ENCODE results near the gene RNF144B. TPM values are rescaled to one million over a fixed set of nuclear protein-coding genes. Genes with fewer than 3 reads are reported as not detected.
"Not testable (repeated sequence)": the region's sequence is repeated elsewhere in the genome, so short reads cannot be mapped to it uniquely, and the experiment has no call there.

The RNF144B gene
- total RNA-seq, 4 donors from 2014 or later, result 67.3 to 143 (median 114) TPM

- Histone ChIP-seq H3K4me1 (peaks cover 62 to 77% of the 10 kb centered on the region in 2 donors), H3K9me3 (no peaks in the 10 kb centered on the region), H3K4me3 (replicated peaks in 1 of 3) (no peak overlapping the region), H3K27ac (peak overlapping the region in 1 of 3 donors; percentile 5), H3K36me3 (no peaks in the 10 kb centered on the region), H3K27me3 (no peaks in the 10 kb centered on the region)
- no peak for TF ChIP-seq POLR2A (IDR thresholded peaks at IDR 0.05)
- TF ChIP-seq, protein P1, sequence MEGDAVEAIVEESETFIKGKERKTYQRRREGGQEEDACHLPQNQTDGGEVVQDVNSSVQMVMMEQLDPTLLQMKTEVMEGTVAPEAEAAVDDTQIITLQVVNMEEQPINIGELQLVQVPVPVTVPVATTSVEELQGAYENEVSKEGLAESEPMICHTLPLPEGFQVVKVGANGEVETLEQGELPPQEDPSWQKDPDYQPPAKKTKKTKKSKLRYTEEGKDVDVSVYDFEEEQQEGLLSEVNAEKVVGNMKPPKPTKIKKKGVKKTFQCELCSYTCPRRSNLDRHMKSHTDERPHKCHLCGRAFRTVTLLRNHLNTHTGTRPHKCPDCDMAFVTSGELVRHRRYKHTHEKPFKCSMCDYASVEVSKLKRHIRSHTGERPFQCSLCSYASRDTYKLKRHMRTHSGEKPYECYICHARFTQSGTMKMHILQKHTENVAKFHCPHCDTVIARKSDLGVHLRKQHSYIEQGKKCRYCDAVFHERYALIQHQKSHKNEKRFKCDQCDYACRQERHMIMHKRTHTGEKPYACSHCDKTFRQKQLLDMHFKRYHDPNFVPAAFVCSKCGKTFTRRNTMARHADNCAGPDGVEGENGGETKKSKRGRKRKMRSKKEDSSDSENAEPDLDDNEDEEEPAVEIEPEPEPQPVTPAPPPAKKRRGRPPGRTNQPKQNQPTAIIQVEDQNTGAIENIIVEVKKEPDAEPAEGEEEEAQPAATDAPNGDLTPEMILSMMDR (IDR thresholded peaks at IDR 0.05), result no peak
- WGBS, 2 donors, result 79 to 86% methylated on average over 2 of the region's 2 CpGs
- intact Hi-C loops (cut with DNase I), result no loop called here
- no peak for DNase-seq
Observed at GRCh38 chr6:18447552-18447951, 60.4 kb downstream of the RNF144B start.

DNA sequence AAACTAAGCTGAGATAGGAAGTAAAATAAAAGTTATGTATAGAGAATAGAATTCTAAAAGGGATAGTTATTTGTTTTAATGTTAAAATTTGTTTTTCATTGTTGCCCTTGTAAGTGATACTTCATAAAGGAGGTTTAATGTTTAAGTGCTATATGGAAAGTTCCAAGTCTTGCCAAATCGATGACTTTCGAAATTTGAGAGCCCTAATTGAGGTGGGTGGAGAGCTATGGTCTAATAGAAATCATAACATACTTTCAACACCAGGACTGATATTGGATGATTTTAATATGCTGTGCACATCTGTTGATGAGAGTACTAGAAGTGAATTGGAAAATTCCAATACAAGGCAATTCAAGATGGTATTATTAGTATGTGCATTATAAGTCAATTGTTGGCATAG, 64.6 kb downstream of the RNF144B start:
- Histone ChIP-seq H3K4me3 (replicated peaks in 1 of 3) (no peak overlapping the region), H3K27ac (peak overlapping the region in 1 of 3 donors; percentile 0), H3K27me3 (no peaks in the 10 kb centered on the region), H3K36me3 (no peaks in the 10 kb centered on the region), H3K9me3 (no peaks in the 10 kb centered on the region), H3K4me1 (peaks cover 38 to 60% of the 10 kb centered on the region in 2 donors)
- 84 to 93% methylated on average over 2 of the region's 2 CpGs for WGBS, 2 donors
- intact Hi-C loops (cut with DNase I), result no loop called here
- DNase-seq, result no peak
- no peak for TF ChIP-seq POLR2A (IDR thresholded peaks at IDR 0.05)
- TF ChIP-seq, protein P1 (IDR thresholded peaks at IDR 0.05), result no peak

GRCh38 chr6:18454446-18454845, 67.3 kb downstream of the RNF144B start:
- WGBS, 2 donors, result 67 to 79% methylated on average over 4 of the region's 4 CpGs
- TF ChIP-seq, protein P1 (IDR thresholded peaks at IDR 0.05), result no peak
- TF ChIP-seq POLR2A (IDR thresholded peaks at IDR 0.05), result no peak
- intact Hi-C loops (cut with DNase I), result no loop called here

GRCh38 chr6:18457065-18457737, 70.1 kb downstream of the RNF144B start:
- 55 to 69% methylated on average over 10 of the region's 10 CpGs for WGBS, 2 donors
- Histone ChIP-seq H3K27me3 (no peaks in the 10 kb centered on the region), H3K4me1 (peaks cover 28 to 49% of the 10 kb centered on the region in 2 donors), H3K36me3 (peaks cover 0 to 7% of the 10 kb centered on the region in 2 donors), H3K27ac (peak overlapping the region in 2 of 3 donors; percentile 54 to 72), H3K4me3 (replicated peaks in 1 of 3) (no peak overlapping the region), H3K9me3 (no peaks in the 10 kb centered on the region)
- intact Hi-C loops (cut with DNase I), result no loop called here
- peak; percentile 34 to 41 for DNase-seq
- TF ChIP-seq, protein P1 (IDR thresholded peaks at IDR 0.05), result no peak
- TF ChIP-seq POLR2A (IDR thresholded peaks at IDR 0.05), result no peak

More at GRCh38 chr6:18454446-18454845, 67.3 kb downstream of the RNF144B start:
- Histone ChIP-seq H3K27me3 (no peaks in the 10 kb centered on the region), H3K27ac (no peak overlapping the region), H3K4me3 (replicated peaks in 1 of 3) (no peak overlapping the region), H3K9me3 (no peaks in the 10 kb centered on the region), H3K36me3 (peaks cover 0 to under 1% of the 10 kb centered on the region in 2 donors), H3K4me1 (peaks cover 39 to 54% of the 10 kb centered on the region in 2 donors)
- no peak for DNase-seq

GRCh38 chr6:18458086-18458485, 70.9 kb downstream of the RNF144B start:
- DNase-seq; H3K36me3 ChIP-seq; H3K9me3 ChIP-seq; H3K27me3 ChIP-seq; intact Hi-C loops (cut with DNase I); H3K4me3 ChIP-seq (replicated peaks in 1 of 3): not testable (repeated sequence)
- WGBS, 2 donors, result 84 to 87% methylated on average over 6 of the region's 6 CpGs
- H3K27ac ChIP-seq, result peak overlapping the region in 1 of 3 donors; percentile 72
- H3K4me1 ChIP-seq, result peaks cover 32 to 56% of the 10 kb centered on the region in 2 donors

Data from thyroid gland (tissue), 4 donors.